HUDEP-2 (cell line): Measurements from ENCODE around the gene LCOR.

Source experiments
- DNase-seq, 76 experiments: peaks; one replicate each; lab custom pipeline; 2025; ENCODE audit not compliant: unreplicated experiment in 76 of 76; lab: John Stamatoyannopoulos, UW

Gene LCOR

DNA sequence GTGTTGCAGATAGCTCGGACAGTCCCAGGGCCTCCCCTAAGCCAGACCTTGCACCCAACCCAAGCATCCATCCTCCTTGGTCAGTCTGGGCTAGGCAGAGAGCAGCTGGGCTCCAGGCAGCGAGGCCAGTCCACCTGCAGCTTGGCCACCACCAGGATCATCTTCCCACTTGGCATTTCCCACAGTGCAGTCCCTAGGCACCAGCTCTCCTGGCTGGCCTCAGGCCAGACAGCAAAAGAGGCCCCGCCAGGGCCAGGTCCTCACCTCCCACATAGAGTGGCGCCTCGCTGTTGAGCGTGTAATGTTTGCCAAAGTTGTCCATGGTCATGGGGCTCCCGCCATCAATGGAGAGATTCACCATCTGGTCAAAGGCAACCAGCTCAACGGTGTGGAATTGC lies 171.7 kb downstream of the LCOR start:
- no peak for DNase-seq

GRCh38 chr10:97004591-97004990 lies 172.5 kb downstream of the LCOR start:
- DNase-seq, result no peak

DNA sequence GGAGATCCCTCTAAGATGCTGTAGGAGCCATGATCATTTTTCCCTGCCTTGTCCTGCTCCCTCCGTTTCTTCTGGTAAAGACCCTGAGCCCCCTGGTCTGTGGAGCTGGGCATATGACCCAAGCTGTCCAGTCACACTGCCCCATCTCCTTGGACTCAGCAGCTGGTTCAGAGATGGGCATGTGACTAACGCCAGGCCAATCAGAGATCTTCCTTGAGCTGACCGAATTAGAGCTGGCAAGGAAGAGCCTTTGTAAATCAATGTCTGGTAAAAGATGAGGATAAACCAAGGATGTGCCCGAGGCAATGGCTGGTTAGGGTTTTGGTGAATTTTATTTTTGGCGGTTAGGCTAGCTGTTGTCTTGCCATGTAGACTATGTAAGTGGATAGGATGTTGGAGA lies 173.3 kb downstream of the LCOR start:
- no peak for DNase-seq

GRCh38 chr10:97006364-97006763 lies 174.3 kb downstream of the LCOR start:
- DNase-seq, result no peak

GRCh38 chr10:97007417-97007816 lies 175.3 kb downstream of the LCOR start:
- no peak for DNase-seq

- no peak for DNase-seq
These were observed 178.7 kb downstream of the LCOR start for GRCh38 chr10:97010695-97011206.

- no peak for DNase-seq
These were observed 179.3 kb downstream of the LCOR start for GRCh38 chr10:97011397-97011796.

DNA sequence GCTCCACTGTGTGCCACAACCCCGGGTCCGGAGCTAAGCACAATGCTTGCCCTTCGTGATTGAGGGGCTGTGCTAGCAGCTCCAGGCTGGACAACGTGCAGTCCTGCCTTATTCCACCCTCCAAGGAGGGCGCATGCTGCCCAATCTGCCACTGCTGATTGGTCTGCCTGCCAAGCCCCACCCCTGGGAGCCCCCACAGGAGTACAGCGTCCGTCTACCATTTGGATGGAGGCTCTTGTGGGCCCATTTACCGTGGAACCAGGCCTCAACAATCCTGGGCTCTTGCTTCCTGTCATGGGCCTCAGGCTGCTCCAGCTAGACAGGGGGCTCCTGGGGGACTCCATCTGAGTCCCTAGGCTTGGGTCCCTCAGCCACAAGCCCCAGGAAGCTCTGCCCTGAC lies 180.4 kb downstream of the LCOR start:
- DNase-seq, result no peak

DNA sequence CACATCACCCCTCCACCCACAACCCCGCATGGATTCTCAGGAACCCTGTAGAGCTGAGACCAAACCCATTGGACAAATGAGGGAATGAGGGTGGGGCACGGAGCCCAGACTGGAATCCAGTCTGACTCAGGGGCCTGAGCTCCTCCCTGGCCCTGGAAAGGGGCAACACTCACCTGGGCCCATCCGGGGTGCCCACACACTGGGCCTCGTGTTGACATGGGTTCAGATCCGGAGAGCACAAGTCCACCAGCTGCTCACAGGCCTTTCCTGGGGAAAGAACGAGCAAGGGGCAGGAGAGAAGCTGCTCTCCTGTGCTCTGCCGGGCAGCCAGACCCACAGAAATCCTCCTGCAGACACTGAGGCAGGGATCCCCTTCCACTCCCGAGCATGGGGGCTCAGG lies 181.5 kb downstream of the LCOR start:
- DNase-seq, result no peak

- no peak for DNase-seq
These were observed 181.9 kb downstream of the LCOR start for GRCh38 chr10:97013983-97014382.

DNA sequence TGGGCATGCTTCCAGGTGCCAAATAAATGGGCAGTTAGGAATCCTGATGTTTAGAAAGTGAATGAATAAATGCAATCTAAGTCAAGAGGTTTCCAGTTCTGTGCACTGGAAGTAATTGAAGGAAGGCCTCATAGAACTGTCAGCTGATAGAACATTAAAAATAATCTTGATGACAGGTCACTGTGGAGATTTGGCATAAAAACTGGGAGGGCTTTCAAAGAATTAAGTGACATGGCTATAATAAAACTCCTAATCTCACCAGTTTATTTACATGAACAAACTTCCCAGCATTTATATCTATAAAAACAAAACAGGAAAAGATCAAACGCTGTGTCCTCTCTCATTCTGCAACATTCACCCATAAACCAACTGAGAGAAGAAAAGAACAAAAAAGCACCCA lies 183.1 kb downstream of the LCOR start:
- no peak for DNase-seq

DNA sequence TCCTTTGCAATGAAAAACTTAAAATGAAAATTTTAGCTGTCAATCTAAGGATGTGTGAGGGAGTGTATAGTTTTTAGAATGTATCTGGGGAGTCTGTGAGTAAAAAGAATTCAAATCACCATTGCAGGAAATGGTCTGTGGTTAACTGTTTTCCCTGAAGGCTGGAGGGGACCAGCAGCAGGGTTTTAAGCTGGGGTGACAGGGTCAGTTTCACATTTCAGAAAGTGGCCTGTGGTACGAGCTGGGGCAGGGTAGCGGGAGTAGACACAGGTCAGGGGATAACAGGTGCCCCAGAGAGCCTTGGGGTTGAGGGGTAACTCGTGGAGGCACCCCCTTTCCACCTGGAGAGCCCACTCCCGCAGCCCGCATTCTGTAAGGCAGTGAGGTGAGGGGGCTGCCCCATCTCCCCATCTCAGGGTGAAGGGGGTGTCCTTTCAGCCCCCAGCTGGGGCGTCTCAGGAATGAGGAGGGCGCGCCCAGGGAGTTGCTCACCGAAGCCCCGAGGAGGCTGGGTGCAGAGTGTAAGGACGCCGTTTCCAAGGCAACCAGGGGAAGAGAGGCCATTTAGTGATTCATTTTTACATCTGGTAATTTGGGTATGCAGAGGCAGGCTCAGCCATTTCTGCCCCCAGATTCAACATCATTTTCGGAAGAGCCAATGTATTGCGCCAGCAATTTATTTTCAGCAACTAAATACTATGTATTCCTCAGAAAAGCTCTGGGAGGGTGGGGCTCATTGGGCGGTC lies 184.8 kb downstream of the LCOR start:
- DNase-seq, result no peak

DNA sequence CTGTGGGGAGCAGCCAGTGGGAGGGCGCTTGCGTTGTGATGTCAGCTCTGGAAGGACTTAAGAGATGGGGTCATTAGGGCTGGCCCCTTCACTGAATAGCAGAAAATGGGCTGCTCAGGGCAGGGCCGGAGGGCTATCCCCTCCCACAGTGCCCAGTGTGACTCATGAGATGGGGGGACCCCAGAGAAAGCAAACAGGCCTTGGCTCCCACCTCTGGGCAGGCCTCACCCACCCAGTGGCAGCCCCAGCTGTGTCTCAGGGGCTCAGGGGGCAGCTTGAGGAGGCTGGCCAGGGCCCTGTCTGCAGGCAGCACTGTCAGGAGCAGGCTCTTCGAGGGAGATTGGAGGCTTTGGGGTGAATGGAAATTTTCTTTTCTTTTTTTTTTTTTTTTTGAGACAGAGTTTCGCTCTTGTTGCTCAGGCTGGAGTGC lies 185.4 kb downstream of the LCOR start:
- no peak for DNase-seq

GRCh38 chr10:97018251-97019212 lies 186.4 kb downstream of the LCOR start:
- DNase-seq, result no peak

GRCh38 chr10:97019213-97019844 lies 187.2 kb downstream of the LCOR start:
- no peak for DNase-seq

DNA sequence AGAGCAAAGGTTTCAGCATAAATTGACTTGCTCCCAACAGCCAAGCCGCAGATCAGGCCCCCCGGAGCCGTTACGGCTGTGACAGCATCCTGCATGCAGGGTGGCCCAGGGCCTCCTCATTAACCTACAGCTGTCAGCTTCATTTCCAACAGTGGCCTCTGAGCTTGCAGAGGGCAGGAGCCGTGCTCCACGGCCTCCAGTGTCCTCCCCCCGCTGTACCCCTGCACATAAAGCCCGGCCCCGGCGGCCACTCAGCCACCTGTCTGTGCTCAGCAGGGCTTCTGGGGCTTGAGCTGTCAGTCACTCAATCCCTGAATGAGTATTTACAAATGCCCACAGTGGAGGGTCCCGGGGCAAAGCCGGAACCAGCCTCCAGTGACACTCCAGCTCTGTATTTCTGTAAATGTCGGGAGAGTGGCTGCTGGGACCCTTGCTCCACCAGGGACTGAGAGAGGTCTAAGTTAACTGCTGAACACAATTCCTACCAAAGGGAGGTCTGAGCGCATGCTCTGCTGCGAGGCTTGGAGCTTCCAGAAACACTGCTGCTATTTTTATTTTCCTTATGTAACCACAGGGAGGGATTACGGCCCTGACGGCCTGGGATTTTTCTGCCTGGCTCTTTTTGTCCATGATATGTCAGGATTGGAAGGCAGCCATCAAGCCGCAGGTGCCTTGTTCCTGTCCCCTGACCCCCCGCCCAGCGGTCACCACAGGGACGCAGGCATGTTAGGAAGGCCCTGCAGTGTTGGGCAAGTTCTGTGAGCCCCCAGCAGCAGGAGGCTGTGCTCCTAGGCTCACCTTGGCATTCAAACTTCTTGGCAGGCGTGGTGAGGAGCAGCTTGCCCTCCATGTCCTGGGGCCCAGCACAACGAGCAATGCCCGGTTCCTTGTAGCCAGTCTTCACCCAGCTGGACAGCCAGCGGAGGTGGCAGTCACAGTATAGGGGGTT lies 188.6 kb downstream of the LCOR start:
- no peak for DNase-seq

DNA sequence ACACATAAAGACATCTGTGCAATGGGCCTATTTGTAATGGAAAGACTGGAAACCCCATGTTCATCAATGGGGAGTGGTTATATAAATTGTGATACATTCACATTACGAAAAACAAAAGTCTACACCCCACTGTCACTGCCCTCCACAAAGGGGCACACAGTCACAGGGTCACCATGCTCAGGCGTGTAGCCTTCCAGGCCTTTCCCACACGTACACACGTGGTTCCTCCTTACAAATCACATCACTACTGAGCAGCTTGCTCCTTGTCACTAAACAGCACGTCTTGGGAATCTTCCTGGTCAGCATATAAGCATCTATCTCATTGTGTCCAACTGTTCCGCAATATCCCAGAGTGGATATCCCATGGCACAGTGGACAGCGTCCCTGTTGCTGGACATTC lies 190.5 kb downstream of the LCOR start:
- DNase-seq, result no peak

- DNase-seq, result no peak
These were observed 191.5 kb downstream of the LCOR start for GRCh38 chr10:97023401-97024167.
